HEK293 (cell line): ENCODE results near the gene ASB8.

Experiments
- KLF1 ChIP-seq: fragments of 450-650 bp; formaldehyde crosslinking; IDR thresholded peaks from 2 replicates; pipeline ENCODE4 v1.5.1; 2016; ENCODE audit warnings: missing biosample characterization, missing genetic modification characterization
- KLF17 ChIP-seq: fragments of 450-650 bp; formaldehyde crosslinking; IDR thresholded peaks from 2 replicates; pipeline ENCODE4 v1.5.1; 2016; ENCODE audit warnings: missing biosample characterization, missing genetic modification characterization
- PRDM6 ChIP-seq: fragments of 450-650 bp; formaldehyde crosslinking; IDR thresholded peaks from 2 replicates; pipeline ENCODE4 v1.5.1; 2017; ENCODE audit warnings: missing biosample characterization, missing genetic modification characterization
- SCRT1 ChIP-seq: fragments of 450-650 bp; formaldehyde crosslinking; IDR thresholded peaks from 2 replicates; pipeline ENCODE4 v1.5.1; 2016; ENCODE audit warnings: missing biosample characterization, missing genetic modification characterization, borderline replicate concordance
- SETDB1 ChIP-seq: IDR thresholded peaks from one replicate; pipeline ENCODE4 v1.6.1; 2017; ENCODE audit warnings: mild to moderate bottlenecking, low read length, moderate library complexity, mixed read lengths; ENCODE audit not compliant: insufficient read length
- ZBTB11 ChIP-seq: fragments of 450-650 bp; formaldehyde crosslinking; conservative IDR thresholded peaks from 2 replicates; pipeline ENCODE4 v1.5.1; 2016; ENCODE audit warnings: low read depth, missing biosample characterization, missing genetic modification characterization
- ZBTB48 ChIP-seq: fragments of 450-650 bp; formaldehyde crosslinking; IDR thresholded peaks from 2 replicates; pipeline ENCODE4 v1.5.1; 2016; ENCODE audit warnings: missing biosample characterization, missing genetic modification characterization
- ZNF311 ChIP-seq: fragments of 450-650 bp; formaldehyde crosslinking; IDR thresholded peaks from 2 replicates; pipeline ENCODE4 v1.5.1; 2017; ENCODE audit warnings: missing biosample characterization, missing genetic modification characterization, borderline replicate concordance
- ZNF366 ChIP-seq: fragments of 450-650 bp; formaldehyde crosslinking; conservative IDR thresholded peaks from 2 replicates; pipeline ENCODE4 v1.5.1; 2016; ENCODE audit warnings: missing biosample characterization, missing genetic modification characterization
- ZNF48 ChIP-seq: fragments of 450-650 bp; formaldehyde crosslinking; IDR thresholded peaks from 2 replicates; pipeline ENCODE4 v1.5.1; 2016; ENCODE audit warnings: missing biosample characterization, missing genetic modification characterization
- ZNF513 ChIP-seq: fragments of 450-650 bp; IDR thresholded peaks from 2 replicates; pipeline ENCODE4 v1.5.1; 2018; ENCODE audit warnings: missing biosample characterization, missing genetic modification characterization
- ZNF677 ChIP-seq: fragments of 450-650 bp; IDR thresholded peaks from 2 replicates; pipeline ENCODE4 v1.5.0; 2018; ENCODE audit warnings: missing biosample characterization, mild to moderate bottlenecking, missing genetic modification characterization, moderate library complexity
- ZNF701 ChIP-seq: fragments of 450-650 bp; formaldehyde crosslinking; IDR thresholded peaks from 2 replicates; pipeline ENCODE4 v1.5.1; 2016; ENCODE audit warnings: missing biosample characterization, missing genetic modification characterization
- ZNF768 ChIP-seq: fragments of 450-650 bp; formaldehyde crosslinking; IDR thresholded peaks from 2 replicates; pipeline ENCODE4 v1.5.1; 2018; ENCODE audit warnings: missing biosample characterization, mild to moderate bottlenecking, missing genetic modification characterization
- ZNF776 ChIP-seq: fragments of 450-650 bp; formaldehyde crosslinking; IDR thresholded peaks from 2 replicates; pipeline ENCODE4 v1.5.0; 2017; ENCODE audit warnings: missing biosample characterization, missing genetic modification characterization, borderline replicate concordance
- ZNF792 ChIP-seq: fragments of 450-650 bp; formaldehyde crosslinking; IDR thresholded peaks from 2 replicates; pipeline ENCODE4 v1.5.1; 2016; ENCODE audit warnings: missing biosample characterization, missing genetic modification characterization
- ZNF843 ChIP-seq: fragments of 450-650 bp; formaldehyde crosslinking; IDR thresholded peaks from 2 replicates; pipeline ENCODE4 v1.5.1; 2016; ENCODE audit warnings: missing biosample characterization, missing genetic modification characterization
- ZSCAN18 ChIP-seq: fragments of 450-650 bp; formaldehyde crosslinking; IDR thresholded peaks from 2 replicates; pipeline ENCODE4 v1.5.1; 2016; ENCODE audit warnings: missing biosample characterization, missing genetic modification characterization
- TF ChIP-seq, protein P1 (sequence below): fragments of 450-650 bp; formaldehyde crosslinking; IDR thresholded peaks from 2 replicates; pipeline ENCODE4 v1.5.1; 2017; ENCODE audit warnings: missing biosample characterization, mild to moderate bottlenecking, missing genetic modification characterization, moderate library complexity
- TF ChIP-seq, protein P2 (sequence below): fragments of 450-650 bp; formaldehyde crosslinking; IDR thresholded peaks from 2 replicates; pipeline ENCODE4 v1.5.1; 2016; ENCODE audit warnings: missing biosample characterization, missing genetic modification characterization
- TF ChIP-seq, protein P3 (sequence below): fragments of 450-650 bp; formaldehyde crosslinking; IDR thresholded peaks from 2 replicates; pipeline ENCODE4 v1.5.1; 2017; ENCODE audit warnings: missing biosample characterization, missing genetic modification characterization
- TF ChIP-seq, protein P4 (sequence below): fragments of 450-650 bp; IDR thresholded peaks from 2 replicates; pipeline ENCODE4 v1.5.1; 2018; ENCODE audit warnings: missing biosample characterization, mild to moderate bottlenecking, missing genetic modification characterization

ASB8 gene

DNA sequence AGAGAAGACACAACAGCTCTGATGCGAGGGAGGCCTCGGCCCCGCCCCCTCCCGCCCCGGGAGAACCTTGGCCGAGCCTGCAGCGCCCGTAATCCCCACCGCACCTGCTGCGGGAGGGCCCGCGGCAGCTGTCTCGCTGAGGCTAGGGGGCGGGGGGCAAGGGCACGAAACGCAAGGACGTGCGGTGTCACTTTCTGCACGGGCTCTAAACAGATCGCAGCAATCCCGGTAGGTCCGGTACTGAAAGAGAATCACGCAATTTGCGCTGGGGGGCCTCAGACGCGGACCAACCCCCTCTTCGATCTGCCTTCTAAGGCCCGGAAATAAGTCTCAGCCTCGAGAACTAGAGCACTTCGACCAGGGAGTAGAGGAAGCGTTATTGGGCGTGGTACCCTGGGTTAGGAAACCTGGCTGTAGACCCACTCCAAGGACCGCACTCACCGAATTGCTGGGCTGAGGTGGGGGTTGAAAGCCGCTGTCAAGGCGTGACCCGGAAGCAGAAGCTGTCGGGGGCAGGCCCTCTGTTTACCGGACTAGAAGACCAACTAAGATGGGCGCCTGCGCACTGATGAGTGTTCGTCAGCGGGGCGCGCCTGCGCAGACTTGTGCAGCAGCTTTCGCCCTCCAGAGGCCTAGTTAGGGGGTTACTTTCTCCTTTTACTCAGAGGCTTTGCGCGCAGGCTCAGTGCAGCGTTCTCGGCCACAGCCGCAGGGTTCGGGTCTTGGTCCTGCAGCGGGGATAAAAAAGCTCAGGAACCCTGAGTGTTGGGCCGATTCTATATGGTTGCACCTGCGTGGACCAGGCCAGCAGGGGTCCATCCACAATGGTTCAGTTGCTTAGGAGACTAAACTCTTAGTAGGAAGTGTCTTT, at the start of gene ASB8 (continued):
- TF ChIP-seq, protein P1, sequence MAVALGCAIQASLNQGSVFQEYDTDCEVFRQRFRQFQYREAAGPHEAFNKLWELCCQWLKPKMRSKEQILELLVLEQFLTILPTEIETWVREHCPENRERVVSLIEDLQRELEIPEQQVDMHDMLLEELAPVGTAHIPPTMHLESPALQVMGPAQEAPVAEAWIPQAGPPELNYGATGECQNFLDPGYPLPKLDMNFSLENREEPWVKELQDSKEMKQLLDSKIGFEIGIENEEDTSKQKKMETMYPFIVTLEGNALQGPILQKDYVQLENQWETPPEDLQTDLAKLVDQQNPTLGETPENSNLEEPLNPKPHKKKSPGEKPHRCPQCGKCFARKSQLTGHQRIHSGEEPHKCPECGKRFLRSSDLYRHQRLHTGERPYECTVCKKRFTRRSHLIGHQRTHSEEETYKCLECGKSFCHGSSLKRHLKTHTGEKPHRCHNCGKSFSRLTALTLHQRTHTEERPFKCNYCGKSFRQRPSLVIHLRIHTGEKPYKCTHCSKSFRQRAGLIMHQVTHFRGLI (tag by site-specific recombination): no peak
- TF ChIP-seq, protein P2, sequence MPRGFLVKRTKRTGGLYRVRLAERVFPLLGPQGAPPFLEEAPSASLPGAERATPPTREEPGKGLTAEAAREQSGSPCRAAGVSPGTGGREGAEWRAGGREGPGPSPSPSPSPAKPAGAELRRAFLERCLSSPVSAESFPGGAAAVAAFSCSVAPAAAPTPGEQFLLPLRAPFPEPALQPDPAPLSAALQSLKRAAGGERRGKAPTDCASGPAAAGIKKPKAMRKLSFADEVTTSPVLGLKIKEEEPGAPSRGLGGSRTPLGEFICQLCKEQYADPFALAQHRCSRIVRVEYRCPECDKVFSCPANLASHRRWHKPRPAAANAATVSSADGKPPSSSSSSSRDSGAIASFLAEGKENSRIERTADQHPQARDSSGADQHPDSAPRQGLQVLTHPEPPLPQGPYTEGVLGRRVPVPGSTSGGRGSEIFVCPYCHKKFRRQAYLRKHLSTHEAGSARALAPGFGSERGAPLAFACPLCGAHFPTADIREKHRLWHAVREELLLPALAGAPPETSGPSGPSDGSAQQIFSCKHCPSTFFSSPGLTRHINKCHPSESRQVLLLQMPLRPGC (tag by site-specific recombination): no peak
- 0 out of 2 replicates have a peak, but pooled peaks have one; percentile 29 for TF ChIP-seq ZNF792 (tag by site-specific recombination)
- no peak for TF ChIP-seq ZNF48
- no peak for TF ChIP-seq ZNF843
- no peak for TF ChIP-seq ZNF677 (tag by site-specific recombination)
- TF ChIP-seq KLF1 (tag by site-specific recombination): no peak
- no peak for TF ChIP-seq ZSCAN18 (tag by site-specific recombination)
- TF ChIP-seq SCRT1 (tag by site-specific recombination): no peak
- TF ChIP-seq ZBTB48: peak; percentile 32; the same call in 1 of the 2 replicates
- TF ChIP-seq ZNF513: no peak
- no peak for TF ChIP-seq SETDB1
- TF ChIP-seq ZNF701: no peak
- TF ChIP-seq ZNF311 (tag by site-specific recombination): no peak
- TF ChIP-seq ZNF768 (tag by site-specific recombination): no peak
- TF ChIP-seq, protein P3, sequence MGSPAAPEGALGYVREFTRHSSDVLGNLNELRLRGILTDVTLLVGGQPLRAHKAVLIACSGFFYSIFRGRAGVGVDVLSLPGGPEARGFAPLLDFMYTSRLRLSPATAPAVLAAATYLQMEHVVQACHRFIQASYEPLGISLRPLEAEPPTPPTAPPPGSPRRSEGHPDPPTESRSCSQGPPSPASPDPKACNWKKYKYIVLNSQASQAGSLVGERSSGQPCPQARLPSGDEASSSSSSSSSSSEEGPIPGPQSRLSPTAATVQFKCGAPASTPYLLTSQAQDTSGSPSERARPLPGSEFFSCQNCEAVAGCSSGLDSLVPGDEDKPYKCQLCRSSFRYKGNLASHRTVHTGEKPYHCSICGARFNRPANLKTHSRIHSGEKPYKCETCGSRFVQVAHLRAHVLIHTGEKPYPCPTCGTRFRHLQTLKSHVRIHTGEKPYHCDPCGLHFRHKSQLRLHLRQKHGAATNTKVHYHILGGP (tag by site-specific recombination): no peak
- TF ChIP-seq KLF17 (tag by site-specific recombination): peak; percentile 68
- TF ChIP-seq, protein P4, sequence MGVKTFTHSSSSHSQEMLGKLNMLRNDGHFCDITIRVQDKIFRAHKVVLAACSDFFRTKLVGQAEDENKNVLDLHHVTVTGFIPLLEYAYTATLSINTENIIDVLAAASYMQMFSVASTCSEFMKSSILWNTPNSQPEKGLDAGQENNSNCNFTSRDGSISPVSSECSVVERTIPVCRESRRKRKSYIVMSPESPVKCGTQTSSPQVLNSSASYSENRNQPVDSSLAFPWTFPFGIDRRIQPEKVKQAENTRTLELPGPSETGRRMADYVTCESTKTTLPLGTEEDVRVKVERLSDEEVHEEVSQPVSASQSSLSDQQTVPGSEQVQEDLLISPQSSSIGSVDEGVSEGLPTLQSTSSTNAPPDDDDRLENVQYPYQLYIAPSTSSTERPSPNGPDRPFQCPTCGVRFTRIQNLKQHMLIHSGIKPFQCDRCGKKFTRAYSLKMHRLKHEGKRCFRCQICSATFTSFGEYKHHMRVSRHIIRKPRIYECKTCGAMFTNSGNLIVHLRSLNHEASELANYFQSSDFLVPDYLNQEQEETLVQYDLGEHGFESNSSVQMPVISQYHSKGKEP: no peak
- TF ChIP-seq PRDM6 (tag by site-specific recombination): no peak
- TF ChIP-seq ZBTB11 (tag by site-specific recombination): peak; percentile 89
- no peak for TF ChIP-seq ZNF366 (tag by site-specific recombination)
- no peak for TF ChIP-seq ZNF776 (tag by site-specific recombination)
